WTC11 (cell line): ENCODE measurements around the gene HS6ST1. TPM values are rescaled to one million over a fixed set of nuclear protein-coding genes. Genes with fewer than 3 reads are reported as not detected.

Experiments used
- ATAC-seq: fragments of 200-7000 bp; cut with Tn5 transposase; 2 replicates; pipeline ENCODE4 v1.10.0; 2021; ENCODE audit warnings: mild to moderate bottlenecking, moderate library complexity
- CTCF ChIA-PET: fragments of 300-600 bp; sonication (Branson Sonifier 250); formaldehyde crosslinking; loops from one replicate; lab custom pipeline; 2021; ENCODE audit warnings: antibody characterized with exemption; lab: Charles Lee
- POLR2A ChIA-PET: fragments of 350-600 bp; sonication (Branson Sonifier 250); formaldehyde crosslinking; loops from one replicate; lab custom pipeline; 2021; ENCODE audit warnings: antibody characterized with exemption; lab: Charles Lee
- DNase-seq: peaks from one replicate; pipeline ENCODE4 v3.0.0; 2021; ENCODE audit warnings: low spot score
- H3K27ac Mint-ChIP-seq: 2 replicates; pipeline ENCODE4 v1.8.0; 2021; ENCODE audit warnings: mixed read lengths
- H3K27me3 Mint-ChIP-seq: 2 replicates; pipeline ENCODE4 v1.8.0; 2021; ENCODE audit warnings: low read depth, mild to moderate bottlenecking, moderate library complexity, mixed read lengths
- H3K36me3 Mint-ChIP-seq: 2 replicates; pipeline ENCODE4 v1.8.0; 2021; ENCODE audit warnings: mixed read lengths
- H3K4me1 Mint-ChIP-seq: 2 replicates; pipeline ENCODE4 v1.8.0; 2022; ENCODE audit warnings: mixed read lengths
- H3K4me3 Mint-ChIP-seq: 2 replicates; pipeline ENCODE4 v1.8.0; 2021; ENCODE audit warnings: mild to moderate bottlenecking, moderate library complexity, mixed read lengths
- H3K9me3 Mint-ChIP-seq: 2 replicates; pipeline ENCODE4 v1.8.0; 2021; ENCODE audit warnings: mixed read lengths
- ELF4 ChIP-seq: sonication (generic); formaldehyde crosslinking; IDR thresholded peaks from 2 replicates; pipeline ENCODE4 v1.8.1; 2022; ENCODE audit warnings: low read depth, mild to moderate bottlenecking, moderate library complexity, missing genetic modification reagents
- EMX1 ChIP-seq: fragments of 250-450 bp; sonication (Bioruptor Pico); IDR thresholded peaks from 2 replicates; pipeline ENCODE4 v1.8.0; 2021; ENCODE audit warnings: mild to moderate bottlenecking
- FOXK1 ChIP-seq: sonication (generic); formaldehyde crosslinking; IDR thresholded peaks from 2 replicates; pipeline ENCODE4 v1.8.0; 2022; ENCODE audit warnings: mild to moderate bottlenecking, moderate library complexity, missing genetic modification reagents
- GABPB1 ChIP-seq: sonication (generic); formaldehyde crosslinking; IDR thresholded peaks from 2 replicates; pipeline ENCODE4 v1.8.1; 2023; ENCODE audit warnings: mild to moderate bottlenecking, missing genetic modification reagents
- NFE2L1 ChIP-seq: sonication (generic); formaldehyde crosslinking; IDR thresholded peaks from 2 replicates; pipeline ENCODE4 v1.8.1; 2023; ENCODE audit warnings: missing genetic modification reagents
- RORB ChIP-seq: fragments of 250-450 bp; sonication (Bioruptor Pico); IDR thresholded peaks from 2 replicates; pipeline ENCODE4 v1.9.0; 2021; ENCODE audit warnings: mild to moderate bottlenecking
- ZNF263 ChIP-seq: sonication (generic); formaldehyde crosslinking; IDR thresholded peaks from 2 replicates; pipeline ENCODE4 v1.8.1; 2022; ENCODE audit warnings: low read depth, mild to moderate bottlenecking, moderate library complexity, missing genetic modification reagents
- ZNF317 ChIP-seq: sonication (generic); formaldehyde crosslinking; IDR thresholded peaks from 2 replicates; pipeline ENCODE4 v1.8.1; 2023; ENCODE audit warnings: low read depth, mild to moderate bottlenecking, moderate library complexity, missing genetic modification reagents, borderline replicate concordance
- total RNA-seq: library from RNA; stranded (reverse); gene quantifications from 3 replicates; pipeline ENCODE4 v1.2.3, GENCODE V29; 2021
- TF ChIP-seq, protein P1 (sequence below): fragments of 250-450 bp; sonication (Bioruptor Pico); IDR thresholded peaks from 2 replicates; pipeline ENCODE4 v1.9.0; 2021; ENCODE audit warnings: mild to moderate bottlenecking, borderline replicate concordance
- TF ChIP-seq, protein P2 (sequence below): sonication (generic); formaldehyde crosslinking; IDR thresholded peaks from 2 replicates; pipeline ENCODE4 v1.8.0; 2022; ENCODE audit warnings: missing genetic modification reagents
- TF ChIP-seq, protein P3 (sequence below): sonication (generic); formaldehyde crosslinking; IDR thresholded peaks from 2 replicates; pipeline ENCODE4 v1.8.0; 2022; ENCODE audit warnings: mild to moderate bottlenecking, missing genetic modification reagents
- TF ChIP-seq, protein P4 (sequence below): sonication (generic); formaldehyde crosslinking; IDR thresholded peaks from 2 replicates; pipeline ENCODE4 v1.8.1; 2023; ENCODE audit warnings: mild to moderate bottlenecking, missing genetic modification reagents, moderate library complexity
- TF ChIP-seq, protein P5 (sequence below): sonication (generic); formaldehyde crosslinking; IDR thresholded peaks from 2 replicates; pipeline ENCODE4 v1.8.0; 2023; ENCODE audit warnings: mild to moderate bottlenecking, missing genetic modification reagents
- TF ChIP-seq, protein P6 (sequence below): fragments of 250-450 bp; sonication (Bioruptor Pico); IDR thresholded peaks from 2 replicates; pipeline ENCODE4 v1.9.0; 2021; ENCODE audit warnings: mild to moderate bottlenecking

HS6ST1 gene
- total RNA-seq, 1 experiment from 2014 or later = 55.5 TPM

DNA sequence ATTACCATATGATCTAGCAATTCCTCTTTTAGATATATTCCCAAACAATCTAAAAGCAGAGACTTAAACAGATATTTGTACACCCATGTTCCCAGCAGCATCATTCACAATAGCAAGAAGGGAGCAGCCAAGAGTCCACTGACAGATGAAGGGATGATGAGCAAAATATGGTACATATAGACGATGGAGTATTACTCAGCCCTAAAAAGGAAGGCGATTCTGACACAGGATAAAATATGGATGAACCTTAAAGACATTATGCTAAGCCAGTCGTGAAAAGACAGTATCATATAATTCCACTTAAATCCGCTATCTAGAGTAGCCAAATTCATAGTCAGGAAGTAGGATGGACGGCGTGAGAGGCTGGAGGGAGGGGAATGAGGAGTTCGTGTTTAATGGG is 20.4 kb downstream of the HS6ST1 start:
- DNase-seq (no peak), ATAC-seq (no peak)
- Mint-ChIP-seq H3K4me3 (no peak overlapping the region), H3K36me3 (peaks cover 7% of the 10 kb centered on the region), H3K27ac (peak overlapping the region; percentile 28; the same call in 1 of the 2 replicates), H3K4me1 (peaks cover 40% of the 10 kb centered on the region), H3K27me3 (no peaks in the 10 kb centered on the region), H3K9me3 (peaks cover 5% of the 10 kb centered on the region)
- ChIA-PET POLR2A (no interaction called here), CTCF (interaction anchor here (2.0 kb wide), 1 partner anchor 8 kb away, joined by 4 read pairs; no protein-coding TSS in a partner anchor)
- TF ChIP-seq ZNF317 (CRISPR knock-in tag) = no peak
- TF ChIP-seq, protein P1, sequence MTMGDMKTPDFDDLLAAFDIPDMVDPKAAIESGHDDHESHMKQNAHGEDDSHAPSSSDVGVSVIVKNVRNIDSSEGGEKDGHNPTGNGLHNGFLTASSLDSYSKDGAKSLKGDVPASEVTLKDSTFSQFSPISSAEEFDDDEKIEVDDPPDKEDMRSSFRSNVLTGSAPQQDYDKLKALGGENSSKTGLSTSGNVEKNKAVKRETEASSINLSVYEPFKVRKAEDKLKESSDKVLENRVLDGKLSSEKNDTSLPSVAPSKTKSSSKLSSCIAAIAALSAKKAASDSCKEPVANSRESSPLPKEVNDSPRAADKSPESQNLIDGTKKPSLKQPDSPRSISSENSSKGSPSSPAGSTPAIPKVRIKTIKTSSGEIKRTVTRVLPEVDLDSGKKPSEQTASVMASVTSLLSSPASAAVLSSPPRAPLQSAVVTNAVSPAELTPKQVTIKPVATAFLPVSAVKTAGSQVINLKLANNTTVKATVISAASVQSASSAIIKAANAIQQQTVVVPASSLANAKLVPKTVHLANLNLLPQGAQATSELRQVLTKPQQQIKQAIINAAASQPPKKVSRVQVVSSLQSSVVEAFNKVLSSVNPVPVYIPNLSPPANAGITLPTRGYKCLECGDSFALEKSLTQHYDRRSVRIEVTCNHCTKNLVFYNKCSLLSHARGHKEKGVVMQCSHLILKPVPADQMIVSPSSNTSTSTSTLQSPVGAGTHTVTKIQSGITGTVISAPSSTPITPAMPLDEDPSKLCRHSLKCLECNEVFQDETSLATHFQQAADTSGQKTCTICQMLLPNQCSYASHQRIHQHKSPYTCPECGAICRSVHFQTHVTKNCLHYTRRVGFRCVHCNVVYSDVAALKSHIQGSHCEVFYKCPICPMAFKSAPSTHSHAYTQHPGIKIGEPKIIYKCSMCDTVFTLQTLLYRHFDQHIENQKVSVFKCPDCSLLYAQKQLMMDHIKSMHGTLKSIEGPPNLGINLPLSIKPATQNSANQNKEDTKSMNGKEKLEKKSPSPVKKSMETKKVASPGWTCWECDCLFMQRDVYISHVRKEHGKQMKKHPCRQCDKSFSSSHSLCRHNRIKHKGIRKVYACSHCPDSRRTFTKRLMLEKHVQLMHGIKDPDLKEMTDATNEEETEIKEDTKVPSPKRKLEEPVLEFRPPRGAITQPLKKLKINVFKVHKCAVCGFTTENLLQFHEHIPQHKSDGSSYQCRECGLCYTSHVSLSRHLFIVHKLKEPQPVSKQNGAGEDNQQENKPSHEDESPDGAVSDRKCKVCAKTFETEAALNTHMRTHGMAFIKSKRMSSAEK (CRISPR knock-in tag) = no peak
- TF ChIP-seq, protein P2, sequence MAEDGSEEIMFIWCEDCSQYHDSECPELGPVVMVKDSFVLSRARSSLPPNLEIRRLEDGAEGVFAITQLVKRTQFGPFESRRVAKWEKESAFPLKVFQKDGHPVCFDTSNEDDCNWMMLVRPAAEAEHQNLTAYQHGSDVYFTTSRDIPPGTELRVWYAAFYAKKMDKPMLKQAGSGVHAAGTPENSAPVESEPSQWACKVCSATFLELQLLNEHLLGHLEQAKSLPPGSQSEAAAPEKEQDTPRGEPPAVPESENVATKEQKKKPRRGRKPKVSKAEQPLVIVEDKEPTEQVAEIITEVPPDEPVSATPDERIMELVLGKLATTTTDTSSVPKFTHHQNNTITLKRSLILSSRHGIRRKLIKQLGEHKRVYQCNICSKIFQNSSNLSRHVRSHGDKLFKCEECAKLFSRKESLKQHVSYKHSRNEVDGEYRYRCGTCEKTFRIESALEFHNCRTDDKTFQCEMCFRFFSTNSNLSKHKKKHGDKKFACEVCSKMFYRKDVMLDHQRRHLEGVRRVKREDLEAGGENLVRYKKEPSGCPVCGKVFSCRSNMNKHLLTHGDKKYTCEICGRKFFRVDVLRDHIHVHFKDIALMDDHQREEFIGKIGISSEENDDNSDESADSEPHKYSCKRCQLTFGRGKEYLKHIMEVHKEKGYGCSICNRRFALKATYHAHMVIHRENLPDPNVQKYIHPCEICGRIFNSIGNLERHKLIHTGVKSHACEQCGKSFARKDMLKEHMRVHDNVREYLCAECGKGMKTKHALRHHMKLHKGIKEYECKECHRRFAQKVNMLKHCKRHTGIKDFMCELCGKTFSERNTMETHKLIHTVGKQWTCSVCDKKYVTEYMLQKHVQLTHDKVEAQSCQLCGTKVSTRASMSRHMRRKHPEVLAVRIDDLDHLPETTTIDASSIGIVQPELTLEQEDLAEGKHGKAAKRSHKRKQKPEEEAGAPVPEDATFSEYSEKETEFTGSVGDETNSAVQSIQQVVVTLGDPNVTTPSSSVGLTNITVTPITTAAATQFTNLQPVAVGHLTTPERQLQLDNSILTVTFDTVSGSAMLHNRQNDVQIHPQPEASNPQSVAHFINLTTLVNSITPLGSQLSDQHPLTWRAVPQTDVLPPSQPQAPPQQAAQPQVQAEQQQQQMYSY = no peak
- TF ChIP-seq ELF4 (CRISPR knock-in tag) = no peak
- TF ChIP-seq, protein P3, sequence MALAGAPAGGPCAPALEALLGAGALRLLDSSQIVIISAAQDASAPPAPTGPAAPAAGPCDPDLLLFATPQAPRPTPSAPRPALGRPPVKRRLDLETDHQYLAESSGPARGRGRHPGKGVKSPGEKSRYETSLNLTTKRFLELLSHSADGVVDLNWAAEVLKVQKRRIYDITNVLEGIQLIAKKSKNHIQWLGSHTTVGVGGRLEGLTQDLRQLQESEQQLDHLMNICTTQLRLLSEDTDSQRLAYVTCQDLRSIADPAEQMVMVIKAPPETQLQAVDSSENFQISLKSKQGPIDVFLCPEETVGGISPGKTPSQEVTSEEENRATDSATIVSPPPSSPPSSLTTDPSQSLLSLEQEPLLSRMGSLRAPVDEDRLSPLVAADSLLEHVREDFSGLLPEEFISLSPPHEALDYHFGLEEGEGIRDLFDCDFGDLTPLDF (CRISPR knock-in tag) = no peak
- TF ChIP-seq, protein P4, sequence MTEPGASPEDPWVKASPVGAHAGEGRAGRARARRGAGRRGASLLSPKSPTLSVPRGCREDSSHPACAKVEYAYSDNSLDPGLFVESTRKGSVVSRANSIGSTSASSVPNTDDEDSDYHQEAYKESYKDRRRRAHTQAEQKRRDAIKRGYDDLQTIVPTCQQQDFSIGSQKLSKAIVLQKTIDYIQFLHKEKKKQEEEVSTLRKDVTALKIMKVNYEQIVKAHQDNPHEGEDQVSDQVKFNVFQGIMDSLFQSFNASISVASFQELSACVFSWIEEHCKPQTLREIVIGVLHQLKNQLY = no peak
- TF ChIP-seq, protein P5, sequence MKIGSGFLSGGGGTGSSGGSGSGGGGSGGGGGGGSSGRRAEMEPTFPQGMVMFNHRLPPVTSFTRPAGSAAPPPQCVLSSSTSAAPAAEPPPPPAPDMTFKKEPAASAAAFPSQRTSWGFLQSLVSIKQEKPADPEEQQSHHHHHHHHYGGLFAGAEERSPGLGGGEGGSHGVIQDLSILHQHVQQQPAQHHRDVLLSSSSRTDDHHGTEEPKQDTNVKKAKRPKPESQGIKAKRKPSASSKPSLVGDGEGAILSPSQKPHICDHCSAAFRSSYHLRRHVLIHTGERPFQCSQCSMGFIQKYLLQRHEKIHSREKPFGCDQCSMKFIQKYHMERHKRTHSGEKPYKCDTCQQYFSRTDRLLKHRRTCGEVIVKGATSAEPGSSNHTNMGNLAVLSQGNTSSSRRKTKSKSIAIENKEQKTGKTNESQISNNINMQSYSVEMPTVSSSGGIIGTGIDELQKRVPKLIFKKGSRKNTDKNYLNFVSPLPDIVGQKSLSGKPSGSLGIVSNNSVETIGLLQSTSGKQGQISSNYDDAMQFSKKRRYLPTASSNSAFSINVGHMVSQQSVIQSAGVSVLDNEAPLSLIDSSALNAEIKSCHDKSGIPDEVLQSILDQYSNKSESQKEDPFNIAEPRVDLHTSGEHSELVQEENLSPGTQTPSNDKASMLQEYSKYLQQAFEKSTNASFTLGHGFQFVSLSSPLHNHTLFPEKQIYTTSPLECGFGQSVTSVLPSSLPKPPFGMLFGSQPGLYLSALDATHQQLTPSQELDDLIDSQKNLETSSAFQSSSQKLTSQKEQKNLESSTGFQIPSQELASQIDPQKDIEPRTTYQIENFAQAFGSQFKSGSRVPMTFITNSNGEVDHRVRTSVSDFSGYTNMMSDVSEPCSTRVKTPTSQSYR (CRISPR knock-in tag) = no peak
- TF ChIP-seq ZNF263 (CRISPR knock-in tag) = no peak

DNA sequence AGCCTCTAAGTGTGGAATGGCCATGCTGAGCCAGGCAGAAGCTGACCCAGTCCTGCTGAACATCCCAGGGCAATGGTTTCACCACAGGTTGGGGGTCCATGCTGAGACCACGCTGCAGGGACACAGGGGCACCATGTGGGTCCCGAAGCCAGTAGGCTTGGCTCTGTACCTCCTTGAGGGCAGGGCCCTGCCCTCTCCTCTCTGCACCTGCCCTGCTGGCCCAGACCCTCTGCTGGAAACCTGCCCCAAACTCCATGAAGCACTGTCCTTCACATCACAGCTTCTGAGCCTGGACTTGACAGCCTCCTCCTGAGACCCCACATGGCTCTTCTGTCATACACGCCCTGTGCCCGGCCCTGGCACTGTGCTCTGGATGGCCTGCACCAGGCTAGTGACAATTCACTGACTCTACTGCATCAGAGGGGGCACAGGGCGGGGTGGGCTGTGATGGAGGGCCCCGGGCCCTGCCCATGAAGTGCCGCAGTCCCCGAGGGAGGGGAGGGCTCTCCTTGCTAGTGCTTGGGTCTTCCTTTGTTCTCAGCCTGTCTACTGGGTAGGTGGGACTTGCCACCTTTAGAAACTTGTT is 24.7 kb downstream of the HS6ST1 start:
- POLR2A ChIA-PET = interaction anchor here (0.6 kb wide), 1 partner anchor 11 kb away, joined by 3 read pairs; no protein-coding TSS in a partner anchor
- Mint-ChIP-seq H3K27ac (no peak overlapping the region), H3K4me1 (peaks cover 43% of the 10 kb centered on the region), H3K27me3 (no peaks in the 10 kb centered on the region), H3K4me3 (no peak overlapping the region), H3K36me3 (peaks cover 7% of the 10 kb centered on the region), H3K9me3 (peaks cover 5% of the 10 kb centered on the region)
- DNase-seq (no peak), ATAC-seq (no peak)
- CTCF ChIA-PET = interaction anchor here (1.1 kb wide), 1 partner anchor 11 kb away, joined by 3 read pairs; no protein-coding TSS in a partner anchor
- TF ChIP-seq FOXK1 (CRISPR knock-in tag) (no peak), NFE2L1 (CRISPR knock-in tag) (no peak), EMX1 (CRISPR knock-in tag) (no peak), GABPB1 (CRISPR knock-in tag) (no peak), RORB (no peak)
- TF ChIP-seq, protein P6, sequence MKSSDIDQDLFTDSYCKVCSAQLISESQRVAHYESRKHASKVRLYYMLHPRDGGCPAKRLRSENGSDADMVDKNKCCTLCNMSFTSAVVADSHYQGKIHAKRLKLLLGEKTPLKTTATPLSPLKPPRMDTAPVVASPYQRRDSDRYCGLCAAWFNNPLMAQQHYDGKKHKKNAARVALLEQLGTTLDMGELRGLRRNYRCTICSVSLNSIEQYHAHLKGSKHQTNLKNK (CRISPR knock-in tag) = no peak
